CD4-positive, alpha-beta memory T cell (primary cell): ENCODE data around the gene B4GALNT3. TPM values are rescaled to one million over a fixed set of nuclear protein-coding genes. Genes with fewer than 3 reads are reported as not detected.
"Not testable (repeated sequence)": the region's sequence is repeated elsewhere in the genome, so short reads cannot be mapped to it uniquely, and the experiment has no call there.

ENCODE experiments used
- CTCF ChIA-PET: fragments of 350-600 bp; sonication (Branson Sonifier 250); formaldehyde crosslinking; loops from one replicate; lab custom pipeline; 2021; ENCODE audit warnings: inconsistent platforms; ENCODE audit not compliant: partially characterized antibody; lab: Charles Lee
- POLR2A ChIA-PET: fragments of 350-600 bp; sonication (Branson Sonifier 250); formaldehyde crosslinking; loops from one replicate; lab custom pipeline; 2021; ENCODE audit not compliant: partially characterized antibody; lab: Charles Lee
- DNase-seq, 5 donors: peaks; one replicate each; pipeline versions ENCODE4 v3.0.0 to v3.0.0-alpha.2; 2020 to 2022; ENCODE audit warnings: mixed read lengths in 1 of 5
- H3K27ac ChIP-seq: one replicate; pipeline ENCODE4 v1.7.0; 2013; ENCODE audit warnings: low read depth, low read length
- H3K27me3 ChIP-seq: 2 replicates; pipeline ENCODE4 v1.7.0; 2013; ENCODE audit warnings: mild to moderate bottlenecking, low read length, moderate library complexity; ENCODE audit not compliant: insufficient read depth
- H3K36me3 ChIP-seq: 2 replicates; pipeline ENCODE4 v1.7.0; 2013; ENCODE audit warnings: mild to moderate bottlenecking, low read length, moderate library complexity; ENCODE audit not compliant: insufficient read depth
- H3K4me1 ChIP-seq: 2 replicates; pipeline ENCODE4 v1.7.0; 2013; ENCODE audit warnings: mild to moderate bottlenecking, low read length, moderate library complexity; ENCODE audit not compliant: insufficient read depth
- H3K4me3 ChIP-seq, 2 donors: one replicate each; pipeline ENCODE4 v1.7.0; 2013; ENCODE audit warnings: low read length in 2 of 2, mild to moderate bottlenecking in 1 of 2
- H3K9me3 ChIP-seq, 2 donors: one replicate each; pipeline ENCODE4 v1.7.0; 2013; ENCODE audit warnings: low read length in 2 of 2, control low read depth in 1 of 2; ENCODE audit not compliant: control insufficient read depth in 1 of 2
- H3K27ac Mint-ChIP-seq, 7 donors: one replicate each; pipeline ENCODE4 v1.8.0; 2020 to 2021; ENCODE audit warnings: mixed read lengths in 7 of 7, mild to moderate bottlenecking in 6 of 7, inconsistent platforms in 3 of 7, moderate library complexity in 3 of 7
- H3K27me3 Mint-ChIP-seq, 2 donors: one replicate each; pipeline ENCODE4 v1.8.0; 2020 to 2021; ENCODE audit warnings: mixed read lengths in 2 of 2
- H3K36me3 Mint-ChIP-seq, 2 donors: one replicate each; pipeline ENCODE4 v1.8.0; 2020 to 2021; ENCODE audit warnings: mixed read lengths in 2 of 2, inconsistent platforms in 1 of 2, mild to moderate bottlenecking in 1 of 2
- H3K4me1 Mint-ChIP-seq, 4 donors: one replicate each; pipeline ENCODE4 v1.8.0; 2020 to 2021; ENCODE audit warnings: mixed read lengths in 4 of 4, mild to moderate bottlenecking in 1 of 4
- H3K4me3 Mint-ChIP-seq, 8 donors: one replicate each; pipeline ENCODE4 v1.8.0; 2020 to 2021; ENCODE audit warnings: mixed read lengths in 8 of 8, mild to moderate bottlenecking in 7 of 8, moderate library complexity in 6 of 8, inconsistent platforms in 3 of 8
- H3K9me3 Mint-ChIP-seq, 8 donors: one replicate each; pipeline ENCODE4 v1.8.0; 2020 to 2021; ENCODE audit warnings: mixed read lengths in 8 of 8, mild to moderate bottlenecking in 5 of 8, inconsistent platforms in 3 of 8, moderate library complexity in 1 of 8
- intact Hi-C: fragments of 100-400 bp; cut with micrococcal nuclease; formaldehyde crosslinking; loops from one replicate; pipeline ENCODE4 v1.15.1; 2023
- polyA plus RNA-seq, 2 donors: library from polyadenylated mRNA; unstranded; fragments of 300-500 nt; fragmentation: Illumina TruSeq; gene quantifications; one replicate each; pipeline ENCODE4 v1.2.3, GENCODE V29; 2021
- total RNA-seq, 2 experiments: library from RNA; stranded (reverse); gene quantifications; one replicate each; pipeline ENCODE4 v1.2.3, GENCODE V29; 2021

Gene B4GALNT3
- total RNA-seq = 1 to 10 TPM; 2.1 to 2.6 TPM
- 1 to 10 TPM in 1 of 2 donors, under 1 TPM in 1; 0.18 to 4.8 TPM for polyA plus RNA-seq

DNA sequence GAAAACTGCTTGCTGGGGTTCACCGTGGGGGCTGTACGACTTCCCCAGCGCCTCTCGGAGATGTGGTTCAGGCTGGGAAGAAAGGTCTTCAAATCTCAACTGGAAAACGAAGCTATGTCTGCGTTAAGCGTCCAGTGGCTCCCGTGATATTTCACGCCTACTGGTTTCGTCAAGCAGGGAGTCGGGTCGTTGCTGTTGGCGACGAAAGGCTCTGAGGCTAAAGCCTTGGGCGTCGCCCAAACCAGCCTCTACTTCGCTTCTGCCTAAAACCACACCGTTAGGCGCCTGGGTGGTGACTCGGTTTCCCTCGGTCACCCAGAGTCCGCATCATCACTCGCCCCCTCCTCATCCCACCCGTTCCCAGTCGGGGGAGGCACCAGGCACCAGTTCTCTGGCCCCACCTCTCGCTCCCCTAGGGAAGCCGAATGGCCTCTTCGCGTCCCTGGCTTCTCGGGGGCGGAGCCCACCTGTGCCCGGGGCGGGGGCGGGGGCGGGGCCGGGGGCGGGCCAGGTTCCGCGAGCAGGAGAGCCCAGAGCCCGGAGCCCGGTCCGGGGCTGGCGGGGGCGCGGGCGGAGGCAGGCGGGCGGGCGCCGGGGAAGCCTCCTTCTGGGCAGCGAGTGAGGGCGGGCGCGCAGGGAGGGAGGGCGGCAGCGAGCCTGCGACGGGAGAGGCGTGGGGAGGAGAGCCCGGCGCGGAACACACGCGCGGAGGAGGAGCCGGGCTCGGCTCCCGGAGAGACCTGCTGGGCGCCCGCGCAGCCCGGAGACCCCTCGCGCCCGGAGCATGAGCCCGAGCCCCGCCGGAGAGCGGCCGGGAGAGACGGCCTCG lies at the start of gene B4GALNT3:
TSS of gene B4GALNT3 (plus strand) at position 510 of the 829 bp plus-strand sequence. CDS start 438 bp downstream, outside the sequence.
- no peaks in the 10 kb centered on the region for H3K27me3 ChIP-seq
- Mint-ChIP-seq H3K27me3 (peaks cover 0 to 3% of the 10 kb centered on the region in 2 donors), H3K36me3 (peaks cover 0 to 1% of the 10 kb centered on the region in 2 donors), H3K4me3 (peak within 1 kb of the TSS; percentile 79 to 92 (median 86)), H3K27ac (peak within 1 kb of the TSS in 5 of 7 donors; percentile 22 to 77 (median 69)), H3K9me3 (no peaks in the 10 kb centered on the region), H3K4me1 (peaks cover 17 to 42% (median 22%) of the 10 kb centered on the region in 4 donors)
- H3K36me3 ChIP-seq = no peaks in the 10 kb centered on the region
- ChIA-PET CTCF (no interaction called here), POLR2A (interaction anchor here (0.5 kb wide), 1 partner anchor 104 kb away, joined by 4 read pairs; no protein-coding TSS in a partner anchor)
- no peak within 1 kb of the TSS for H3K27ac ChIP-seq
- intact Hi-C loops = loop anchor here (10.0 kb wide), 3 partner anchors 355 to 1135 kb away; partner anchors contain the start of genes FBXL14 and RAD52
- peak within 1 kb of the TSS; percentile 58 to 72 for H3K4me3 ChIP-seq
- H3K9me3 ChIP-seq = no peaks in the 10 kb centered on the region
- peaks cover 9% of the 10 kb centered on the region for H3K4me1 ChIP-seq
- peak; percentile 42 to 62 (median 43) for DNase-seq

DNA sequence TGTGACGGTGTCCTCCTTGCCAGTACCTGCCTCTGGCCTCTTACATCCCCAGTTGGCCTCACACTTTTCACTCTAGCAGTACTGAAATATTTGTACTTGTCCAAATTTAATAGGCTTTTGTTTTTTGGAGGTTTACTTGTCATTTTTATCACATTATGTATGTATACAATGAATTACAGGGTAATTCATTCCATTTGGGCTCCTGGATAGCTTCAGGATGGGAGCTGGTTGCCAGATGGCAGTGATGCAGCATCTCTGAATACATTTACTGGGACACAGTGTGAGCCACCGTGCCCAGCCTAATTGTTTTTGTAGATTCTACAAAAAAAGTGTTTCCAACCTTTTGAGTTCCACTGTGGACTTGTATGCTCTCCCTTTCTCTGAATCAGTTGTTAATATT lies 44.9 kb upstream of the B4GALNT3 start:
- no peak for DNase-seq
- Mint-ChIP-seq H3K9me3 (no peaks in the 10 kb centered on the region), H3K27ac (peak overlapping the region in 1 of 7 donors; percentile 66), H3K4me3 (no peak overlapping the region), H3K36me3 (peaks cover 37 to 40% of the 10 kb centered on the region in 2 donors), H3K4me1 (peaks cover 0 to 1% (median 0%) of the 10 kb centered on the region in 4 donors), H3K27me3 (no peaks in the 10 kb centered on the region)
- peaks cover 24% of the 10 kb centered on the region for H3K36me3 ChIP-seq
- no peak overlapping the region for H3K4me3 ChIP-seq
- intact Hi-C loops = no loop called here
- CTCF ChIA-PET = no interaction called here
- POLR2A ChIA-PET = interaction anchor here (1.6 kb wide), 1 partner anchor 14 kb away, joined by 3 read pairs; the partner anchor contains the start of gene CCDC77
- H3K4me1 ChIP-seq = no peaks in the 10 kb centered on the region
- no peaks in the 10 kb centered on the region for H3K27me3 ChIP-seq
- H3K27ac ChIP-seq = no peak overlapping the region
- H3K9me3 ChIP-seq = no peaks in the 10 kb centered on the region

DNA sequence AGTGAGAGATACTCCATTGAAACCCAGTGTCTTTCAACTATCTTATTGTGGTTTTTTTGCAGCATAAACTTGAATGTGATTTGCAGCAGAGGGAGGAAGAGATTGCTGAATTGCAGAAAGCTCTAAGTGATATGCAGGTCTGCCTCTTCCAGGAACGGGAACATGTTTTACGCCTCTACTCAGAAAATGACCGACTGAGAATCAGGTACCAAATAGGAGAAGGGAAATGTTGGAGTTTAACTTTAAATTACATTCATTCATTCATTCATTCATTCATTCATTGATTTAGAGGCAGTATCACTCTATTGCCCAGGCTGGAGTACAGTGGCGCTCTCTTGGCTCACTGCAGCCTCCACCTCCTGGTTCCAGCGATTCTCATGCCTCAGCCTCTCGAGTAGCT lies 41.3 kb upstream of the B4GALNT3 start:
- no peak overlapping the region for H3K4me3 Mint-ChIP-seq
- no peaks in the 10 kb centered on the region for H3K27me3 Mint-ChIP-seq
- Histone ChIP-seq H3K27ac (no peak overlapping the region), H3K9me3 (no peaks in the 10 kb centered on the region), H3K4me3 (no peak overlapping the region), H3K4me1 (no peaks in the 10 kb centered on the region), H3K36me3 (peaks cover 15% of the 10 kb centered on the region), H3K27me3 (no peaks in the 10 kb centered on the region)
- peaks cover 0 to 1% (median 0%) of the 10 kb centered on the region in 4 donors for H3K4me1 Mint-ChIP-seq
- intact Hi-C loops = no loop called here
- no peaks in the 10 kb centered on the region for H3K9me3 Mint-ChIP-seq
- H3K36me3 Mint-ChIP-seq = peaks cover 33 to 37% of the 10 kb centered on the region in 2 donors
- ChIA-PET CTCF (no interaction called here), POLR2A (no interaction called here)
- no peak overlapping the region for H3K27ac Mint-ChIP-seq
- DNase-seq = no peak

DNA sequence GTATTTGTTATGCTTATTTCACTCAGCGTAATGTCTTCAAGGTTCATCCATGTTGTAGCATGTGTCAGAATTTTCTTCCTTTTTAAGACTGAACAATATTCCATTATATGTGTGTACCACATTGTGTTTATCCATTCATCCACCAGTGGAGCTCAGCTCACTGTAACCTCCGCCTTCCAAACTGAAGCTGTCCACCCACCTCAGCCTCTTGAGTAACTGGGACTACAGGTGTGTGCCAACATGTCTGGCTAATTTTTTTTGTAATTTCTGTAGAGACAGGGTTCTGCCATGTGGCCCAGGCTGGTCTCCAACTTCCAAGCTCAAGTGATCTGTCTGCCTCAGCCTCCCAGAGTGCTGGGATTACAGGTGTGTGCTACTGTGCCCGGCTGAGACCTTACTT lies 37.2 kb upstream of the B4GALNT3 start:
- Histone ChIP-seq H3K9me3 (no peaks in the 10 kb centered on the region), H3K4me1 (no peaks in the 10 kb centered on the region), H3K27ac (no peak overlapping the region), H3K4me3 (no peak overlapping the region), H3K27me3 (no peaks in the 10 kb centered on the region), H3K36me3 (peaks cover 14% of the 10 kb centered on the region)
- Mint-ChIP-seq H3K4me1 (no peaks in the 10 kb centered on the region), H3K27me3 (no peaks in the 10 kb centered on the region), H3K36me3 (peaks cover 27 to 31% of the 10 kb centered on the region in 2 donors), H3K27ac (peak overlapping the region in 1 of 7 donors; percentile 38), H3K4me3 (no peak overlapping the region), H3K9me3 (no peaks in the 10 kb centered on the region)
- intact Hi-C loops = no loop called here
- DNase-seq = no peak
- POLR2A ChIA-PET = no interaction called here
- CTCF ChIA-PET = no interaction called here

DNA sequence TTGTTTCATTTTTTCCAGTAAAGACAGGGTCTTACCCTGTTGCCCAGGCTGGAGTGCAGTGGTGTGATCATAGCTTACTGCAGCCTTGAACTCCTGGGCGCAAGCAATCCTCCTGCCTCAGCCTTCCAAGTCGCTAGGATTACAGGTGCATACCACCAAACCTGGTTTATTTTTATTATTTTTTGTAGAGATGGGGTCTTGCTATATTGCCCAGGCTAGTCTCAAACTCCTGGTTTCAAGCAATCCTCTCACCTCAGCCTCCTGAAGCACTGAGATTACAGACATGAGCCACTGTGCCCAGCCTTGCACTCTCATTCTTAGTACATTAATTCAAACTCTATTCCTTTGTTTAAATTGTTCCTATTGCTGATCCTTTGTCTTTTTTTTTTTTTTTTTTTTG lies 24.0 kb upstream of the B4GALNT3 start:
- H3K4me3 ChIP-seq, H3K4me3 Mint-ChIP-seq, CTCF ChIA-PET, H3K27ac ChIP-seq, POLR2A ChIA-PET, H3K4me1 ChIP-seq, H3K27me3 Mint-ChIP-seq, H3K9me3 Mint-ChIP-seq, H3K9me3 ChIP-seq, intact Hi-C loops, H3K27ac Mint-ChIP-seq, H3K4me1 Mint-ChIP-seq, DNase-seq, H3K27me3 ChIP-seq: not testable (repeated sequence)
- H3K36me3 ChIP-seq = peaks cover 10% of the 10 kb centered on the region
- peaks cover 39 to 50% of the 10 kb centered on the region in 2 donors for H3K36me3 Mint-ChIP-seq

DNA sequence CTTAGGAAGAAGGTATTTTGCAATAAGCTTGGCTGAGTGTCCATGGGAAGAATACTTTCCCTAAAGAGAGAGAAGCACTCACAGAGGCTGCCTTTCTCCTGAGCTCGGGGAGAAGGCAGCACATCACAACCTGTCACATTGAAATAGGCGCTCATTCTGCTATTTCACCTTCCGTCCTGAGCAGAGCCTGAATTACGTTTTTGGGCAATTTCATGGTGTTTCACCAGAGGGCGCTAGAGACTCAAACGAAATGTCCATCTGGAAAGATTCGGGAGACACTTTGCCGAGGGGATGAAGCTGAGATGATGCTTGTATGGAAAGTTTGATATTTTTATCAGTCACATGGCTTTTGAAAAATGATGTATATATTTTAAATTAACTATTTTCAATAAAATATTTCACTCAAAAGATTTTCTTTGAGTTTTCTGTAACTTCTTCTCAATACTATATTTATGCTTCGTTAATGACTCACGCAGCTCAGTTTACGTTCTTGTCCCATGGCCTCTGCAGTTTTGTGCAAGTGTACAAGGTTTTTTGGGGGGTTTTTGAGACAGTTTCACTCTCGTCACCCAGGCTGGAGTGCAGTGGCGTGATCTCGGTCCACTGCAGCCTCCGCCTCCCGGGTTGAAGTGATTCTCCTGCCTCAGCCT lies 17.4 kb upstream of the B4GALNT3 start:
- no peaks in the 10 kb centered on the region for H3K9me3 Mint-ChIP-seq
- H3K4me3 ChIP-seq = no peak overlapping the region
- intact Hi-C loops = loop anchor here (1.0 kb wide), 1 partner anchor 105 kb away; no protein-coding TSS in a partner anchor
- H3K36me3 ChIP-seq = no peaks in the 10 kb centered on the region
- no peak overlapping the region for H3K27ac Mint-ChIP-seq
- peaks cover 2 to 3% of the 10 kb centered on the region in 2 donors for H3K27me3 Mint-ChIP-seq
- no peaks in the 10 kb centered on the region for H3K4me1 ChIP-seq
- no peak overlapping the region for H3K4me3 Mint-ChIP-seq
- H3K36me3 Mint-ChIP-seq = peaks cover 8 to 15% of the 10 kb centered on the region in 2 donors
- peak in 4 of 5 donors; percentile 31 to 48 (median 42) for DNase-seq
- no peak overlapping the region for H3K27ac ChIP-seq
- H3K9me3 ChIP-seq = no peaks in the 10 kb centered on the region
- POLR2A ChIA-PET = no interaction called here
- H3K4me1 Mint-ChIP-seq = peaks cover 0 to 2% (median under 1%) of the 10 kb centered on the region in 4 donors
- CTCF ChIA-PET = interaction anchor here (1.1 to 5.1 kb wide), 16 partner anchors 10 to 435 kb away, joined by 3 to 72 read pairs (median 5); no protein-coding TSS in a partner anchor
- H3K27me3 ChIP-seq = no peaks in the 10 kb centered on the region

DNA sequence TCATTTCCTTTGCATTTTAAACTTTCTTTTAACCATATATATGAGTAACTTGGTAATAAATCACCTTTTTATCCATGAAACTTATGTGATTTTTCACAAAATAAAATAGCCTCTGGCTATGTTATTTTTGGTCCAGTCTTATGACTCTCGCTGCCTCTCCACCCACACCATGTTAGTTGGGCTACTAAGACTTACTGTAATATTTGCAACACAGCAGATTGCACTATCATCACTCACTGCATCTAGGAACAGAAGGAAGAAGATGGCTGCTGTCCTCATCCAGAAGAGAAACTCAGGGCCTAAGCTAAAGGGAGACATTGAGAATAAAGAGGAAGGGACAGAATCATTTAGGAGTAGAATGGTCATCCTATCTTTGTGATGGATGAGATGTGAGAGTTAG lies 12.6 kb upstream of the B4GALNT3 start:
- Histone ChIP-seq H3K36me3 (no peaks in the 10 kb centered on the region), H3K4me1 (no peaks in the 10 kb centered on the region), H3K27ac (no peak overlapping the region), H3K4me3 (no peak overlapping the region), H3K9me3 (no peaks in the 10 kb centered on the region), H3K27me3 (no peaks in the 10 kb centered on the region)
- intact Hi-C loops = no loop called here
- no peak overlapping the region for H3K27ac Mint-ChIP-seq
- peaks cover 2 to 3% of the 10 kb centered on the region in 2 donors for H3K27me3 Mint-ChIP-seq
- POLR2A ChIA-PET = no interaction called here
- no peak overlapping the region for H3K4me3 Mint-ChIP-seq
- CTCF ChIA-PET = interaction anchor here (1.7 kb wide), 1 partner anchor 100 kb away, joined by 13 read pairs; no protein-coding TSS in a partner anchor
- no peaks in the 10 kb centered on the region for H3K36me3 Mint-ChIP-seq
- H3K4me1 Mint-ChIP-seq = peaks cover 0 to 2% (median under 1%) of the 10 kb centered on the region in 4 donors
- DNase-seq = no peak
- H3K9me3 Mint-ChIP-seq = peaks cover 0 to 3% (median 0%) of the 10 kb centered on the region in 8 donors
